ENCODE measurements around the gene CLSTN1. TPM values are rescaled to one million over a fixed set of nuclear protein-coding genes. Genes with fewer than 3 reads are reported as not detected.

CLSTN1 gene
- total and polyA plus RNA-seq, 11 donors, result 37.6 to 79.4 (median 61.2) TPM

GRCh38 chr1:9842781-9843575 is 19.2 kb upstream of the CLSTN1 start:
- H3K36me3 ChIP-seq, result no peaks in the 10 kb centered on the region
- no peak for TF ChIP-seq POLR2A (IDR thresholded peaks at IDR 0.05)
- TF ChIP-seq CTCF (IDR thresholded peaks at IDR 0.05), result no peak
- no peaks in the 10 kb centered on the region for H3K9me3 ChIP-seq
- DNase-seq (no peak), ATAC-seq (peak; percentile 11 to 40 (median 31))
- intact Hi-C loops (cut with DNase I), result no loop called here
- 44 to 51% (median 45%) methylated on average over 15 to 20 of the region's 20 CpGs for WGBS, 4 donors
- no peaks in the 10 kb centered on the region for H3K27me3 ChIP-seq
- H3K27ac ChIP-seq, result peak overlapping the region in 7 of 12 donors; percentile 16 to 57 (median 42)
- H3K4me1 ChIP-seq, result peaks cover 9 to 43% (median 26%) of the 10 kb centered on the region in 12 donors
- no peak overlapping the region for H3K4me3 ChIP-seq

- ATAC-seq (no peak), DNase-seq (no peak)
- no peak overlapping the region for H3K4me3 ChIP-seq
- 27 to 62% (median 50%) methylated on average over 7 to 9 of the region's 9 CpGs for WGBS, 4 donors
- intact Hi-C loops (cut with DNase I), result no loop called here
- no peaks in the 10 kb centered on the region for H3K9me3 ChIP-seq
- H3K4me1 ChIP-seq, result peaks cover 6 to 39% (median 22%) of the 10 kb centered on the region in 12 donors
- no peaks in the 10 kb centered on the region for H3K36me3 ChIP-seq
- no peaks in the 10 kb centered on the region for H3K27me3 ChIP-seq
- TF ChIP-seq POLR2A (IDR thresholded peaks at IDR 0.05), result no peak
- TF ChIP-seq CTCF (IDR thresholded peaks at IDR 0.05), result no peak
- peak overlapping the region in 2 of 12 donors; percentile 44 to 57 for H3K27ac ChIP-seq
Observed at GRCh38 chr1:9842073-9842711, 18.4 kb upstream of the CLSTN1 start.

DNA sequence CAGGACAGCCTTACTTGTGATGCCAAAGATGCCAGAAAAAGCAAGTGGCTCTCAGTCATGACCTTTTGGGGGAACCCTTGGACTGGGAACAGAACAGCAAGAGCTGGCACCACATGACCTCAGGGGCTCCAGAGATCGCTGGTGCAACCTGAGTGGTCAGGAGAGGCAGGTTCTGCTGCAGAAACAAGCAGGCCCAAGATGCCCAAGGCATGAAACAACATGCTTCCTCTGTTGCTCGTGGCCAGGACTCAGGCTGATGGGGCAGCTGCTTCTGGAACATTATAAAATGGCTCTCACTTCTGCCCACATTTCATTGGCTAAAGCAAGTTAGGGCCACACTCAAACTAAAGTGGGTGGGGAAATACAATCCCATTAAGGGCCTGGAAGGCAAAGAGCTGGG is 17.7 kb upstream of the CLSTN1 start:
- H3K27ac ChIP-seq, result no peak overlapping the region
- DNase-seq (no peak), ATAC-seq (no peak)
- H3K36me3 ChIP-seq, result no peaks in the 10 kb centered on the region
- WGBS, 4 donors, result 90 to 97% (median 92%) methylated on average over 2 of the region's 2 CpGs
- H3K27me3 ChIP-seq, result no peaks in the 10 kb centered on the region
- no peaks in the 10 kb centered on the region for H3K9me3 ChIP-seq
- peaks cover 6 to 33% (median 22%) of the 10 kb centered on the region in 12 donors for H3K4me1 ChIP-seq
- intact Hi-C loops (cut with DNase I), result no loop called here
- no peak for TF ChIP-seq CTCF (IDR thresholded peaks at IDR 0.05)
- TF ChIP-seq POLR2A (IDR thresholded peaks at IDR 0.05), result no peak
- no peak overlapping the region for H3K4me3 ChIP-seq

- WGBS, 4 donors, result 72 to 87% (median 80%) methylated on average over 3 of the region's 3 CpGs
- no peak overlapping the region for H3K4me3 ChIP-seq
Observed at GRCh38 chr1:9840176-9840575, 16.4 kb upstream of the CLSTN1 start.

More at GRCh38 chr1:9840176-9840575, 16.4 kb upstream of the CLSTN1 start:
- Histone ChIP-seq H3K27ac (no peak overlapping the region), H3K9me3 (no peaks in the 10 kb centered on the region), H3K4me1 (peaks cover 9 to 39% (median 27%) of the 10 kb centered on the region in 12 donors), H3K36me3 (no peaks in the 10 kb centered on the region), H3K27me3 (no peaks in the 10 kb centered on the region)
- ATAC-seq (no peak), DNase-seq (no peak)
- no peak for TF ChIP-seq CTCF (IDR thresholded peaks at IDR 0.05)
- intact Hi-C loops (cut with DNase I), result no loop called here
